HG02870 (cell line): Measurements from ENCODE around the gene UTS2B.

Source experiments
- ATAC-seq: cut with Tn5 transposase; IDR thresholded peaks from one replicate; pipeline ENCODE4 v1.9.1; 2021; ENCODE audit warnings: mild to moderate bottlenecking, moderate library complexity; ENCODE audit not compliant: unreplicated experiment

The UTS2B gene

GRCh38 chr3:191328383-191328961 is 1.9 kb downstream of the UTS2B start:
- no peak for ATAC-seq

GRCh38 chr3:191327526-191327925 is 2.8 kb downstream of the UTS2B start:
- ATAC-seq = no peak

- no peak for ATAC-seq
Observed at GRCh38 chr3:191324936-191325335, 5.4 kb downstream of the UTS2B start.

- no peak for ATAC-seq
Observed at GRCh38 chr3:191321019-191321767, 9.1 kb downstream of the UTS2B start.

GRCh38 chr3:191320316-191320715 is 10.0 kb downstream of the UTS2B start:
- no peak for ATAC-seq

GRCh38 chr3:191316876-191317603 is 13.3 kb downstream of the UTS2B start:
- no peak for ATAC-seq

- no peak for ATAC-seq
Observed at GRCh38 chr3:191314109-191314728, 16.1 kb downstream of the UTS2B start.

GRCh38 chr3:191313296-191313695 is 17.0 kb downstream of the UTS2B start:
- ATAC-seq = no peak

- no peak for ATAC-seq
Observed at GRCh38 chr3:191307341-191307740, 23.0 kb downstream of the UTS2B start.

GRCh38 chr3:191306428-191306827 is 23.9 kb downstream of the UTS2B start:
- ATAC-seq = no peak

GRCh38 chr3:191303596-191303995 is 26.7 kb downstream of the UTS2B start:
- ATAC-seq = no peak

GRCh38 chr3:191302451-191302850 is 27.9 kb downstream of the UTS2B start:
- ATAC-seq = no peak

- ATAC-seq = no peak
Observed at GRCh38 chr3:191301782-191302411, 28.4 kb downstream of the UTS2B start.

- ATAC-seq = peak; percentile 60
Observed at GRCh38 chr3:191301017-191301416, 29.3 kb downstream of the UTS2B start.

GRCh38 chr3:191300422-191300821 is 29.9 kb downstream of the UTS2B start:
- ATAC-seq = peak; percentile 24

- no peak for ATAC-seq
Observed at GRCh38 chr3:191298846-191299245, 31.5 kb downstream of the UTS2B start.

GRCh38 chr3:191296041-191296541 is 34.2 kb downstream of the UTS2B start:
- ATAC-seq = peak; percentile 82

GRCh38 chr3:191294291-191294690 is 36.0 kb downstream of the UTS2B start:
- no peak for ATAC-seq

- no peak for ATAC-seq
Observed at GRCh38 chr3:191292243-191293015, 37.9 kb downstream of the UTS2B start.
